Right ventricle myocardium superior (tissue), 1 donor: Measurements from ENCODE around the gene SYNE1. TPM values are rescaled to one million over a fixed set of nuclear protein-coding genes. Genes with fewer than 3 reads are reported as not detected.
"Not testable (repeated sequence)": the region's sequence is repeated elsewhere in the genome, so short reads cannot be mapped to it uniquely, and the experiment has no call there.

Experiments used
- ATAC-seq: fragments of 200-7000 bp; cut with Tn5 transposase; one replicate; pipeline ENCODE4 v1.9.1; 2020; ENCODE audit warnings: mild to moderate bottlenecking; ENCODE audit not compliant: poor library complexity
- DNase-seq: peaks from one replicate; pipeline ENCODE4 v3.0.0-alpha.2; 2020
- intact Hi-C: fragments of 100-400 bp; cut with DNase I; formaldehyde crosslinking; loops from one replicate; pipeline ENCODE4 v1.11.2; 2022
- total RNA-seq: library from RNA; stranded (reverse); fragmentation: NEBNext Ultra II Directional; extraction: Animal tissue kit (Norgen Biotek cat#: 25700); gene quantifications from one replicate; pipeline ENCODE4 v1.2.1, GENCODE V29; 2021
- donor health status: DM: no; HTN: yes; CAD: no; lungs with severe emphysema.

The SYNE1 gene
- total RNA-seq, 1 donor from 2014 or later, result 80.1 TPM

- intact Hi-C loops, result no loop called here
- ATAC-seq (no peak), DNase-seq (no peak)
Measured at GRCh38 chr6:152360034-152360433, 277.1 kb downstream of the SYNE1 start.

- intact Hi-C loops, result no loop called here
- DNase-seq (no peak), ATAC-seq (peak; percentile 60)
Measured at GRCh38 chr6:152356662-152357061, 280.5 kb downstream of the SYNE1 start.

GRCh38 chr6:152356016-152356415 is 281.1 kb downstream of the SYNE1 start:
- no peak for DNase-seq
- intact Hi-C loops, result no loop called here
- ATAC-seq, result no peak

- intact Hi-C loops, result no loop called here
Measured at GRCh38 chr6:152355166-152355565, 282.0 kb downstream of the SYNE1 start.

GRCh38 chr6:152353440-152353839 is 283.7 kb downstream of the SYNE1 start:
- intact Hi-C loops, result no loop called here
- ATAC-seq (peak; percentile 8), DNase-seq (no peak)

More at GRCh38 chr6:152355166-152355565, 282.0 kb downstream of the SYNE1 start:
- ATAC-seq (no peak), DNase-seq (no peak)

- intact Hi-C loops, result no loop called here
- ATAC-seq, result peak; percentile 66
Measured at GRCh38 chr6:152351742-152352141, 285.4 kb downstream of the SYNE1 start.

GRCh38 chr6:152351110-152351509 is 286.1 kb downstream of the SYNE1 start:
- ATAC-seq, result peak; percentile 91
- no peak for DNase-seq

More at GRCh38 chr6:152351742-152352141, 285.4 kb downstream of the SYNE1 start:
- no peak for DNase-seq

GRCh38 chr6:152348116-152348515 is 289.0 kb downstream of the SYNE1 start:
- ATAC-seq (no peak), DNase-seq (no peak)
- intact Hi-C loops, result no loop called here

More at GRCh38 chr6:152351110-152351509, 286.1 kb downstream of the SYNE1 start:
- intact Hi-C loops, result no loop called here

GRCh38 chr6:152343735-152344360 is 293.3 kb downstream of the SYNE1 start:
- intact Hi-C loops, result no loop called here
- DNase-seq, result no peak
- peak; percentile 92 for ATAC-seq

GRCh38 chr6:152341596-152341995 is 295.6 kb downstream of the SYNE1 start:
- intact Hi-C loops, result no loop called here
- DNase-seq (no peak), ATAC-seq (no peak)

GRCh38 chr6:152338335-152339125 is 298.6 kb downstream of the SYNE1 start:
- peak; percentile 87 for ATAC-seq
- DNase-seq, result peak; percentile 66

GRCh38 chr6:152334555-152334954 is 302.6 kb downstream of the SYNE1 start:
- intact Hi-C loops, result no loop called here
- DNase-seq (no peak), ATAC-seq (no peak)

More at GRCh38 chr6:152338335-152339125, 298.6 kb downstream of the SYNE1 start:
- intact Hi-C loops, result no loop called here

GRCh38 chr6:152330961-152331360 is 306.2 kb downstream of the SYNE1 start:
- intact Hi-C loops, result no loop called here
- ATAC-seq, result no peak
- DNase-seq, result no peak

- intact Hi-C loops, result no loop called here
- peak; percentile 36 for ATAC-seq
- no peak for DNase-seq
Measured at GRCh38 chr6:152329638-152330448, 307.3 kb downstream of the SYNE1 start.

- ATAC-seq, DNase-seq, intact Hi-C loops: not testable (repeated sequence)
Measured at GRCh38 chr6:152328200-152328599, 309.0 kb downstream of the SYNE1 start.

GRCh38 chr6:152323376-152323775 is 313.8 kb downstream of the SYNE1 start:
- intact Hi-C loops, result no loop called here
- DNase-seq (no peak), ATAC-seq (no peak)

GRCh38 chr6:152318278-152318677 is 318.9 kb downstream of the SYNE1 start:
- no peak for DNase-seq
- intact Hi-C loops, result no loop called here
- peak; percentile 40 for ATAC-seq

GRCh38 chr6:152316024-152316423 is 321.1 kb downstream of the SYNE1 start:
- peak; percentile 64 for DNase-seq
- intact Hi-C loops, result no loop called here
- peak; percentile 78 for ATAC-seq

GRCh38 chr6:152314483-152314832 is 322.7 kb downstream of the SYNE1 start:
- ATAC-seq (no peak), DNase-seq (no peak)
- intact Hi-C loops, result no loop called here
